HepG2 (cell line): ENCODE data around the gene SLCO2B1. TPM values are rescaled to one million over a fixed set of nuclear protein-coding genes. Genes with fewer than 3 reads are reported as not detected.

Experiments used
- NBN ChIP-seq: fragments of 450-650 bp; conservative IDR thresholded peaks from 2 replicates; pipeline ENCODE4 v1.6.1; 2017
- PRDM10 ChIP-seq: sonication (generic); formaldehyde crosslinking; IDR thresholded peaks from 2 replicates; pipeline ENCODE4 v1.4.0; 2020; ENCODE audit warnings: low read depth, missing genetic modification reagents
- SIX1 ChIP-seq: sonication (generic); formaldehyde crosslinking; IDR thresholded peaks from 2 replicates; pipeline ENCODE4 v1.4.0; 2020; ENCODE audit warnings: missing genetic modification reagents, borderline replicate concordance
- ZEB1 ChIP-seq: IDR thresholded peaks from 2 replicates; pipeline ENCODE4 v1.6.1; 2012; ENCODE audit warnings: mild to moderate bottlenecking, low read depth, inconsistent platforms; ENCODE audit not compliant: insufficient replicate concordance
- ZNF567 ChIP-seq: sonication (generic); formaldehyde crosslinking; IDR thresholded peaks from 2 replicates; pipeline ENCODE4 v1.8.1; 2023; ENCODE audit warnings: mild to moderate bottlenecking, missing genetic modification reagents, borderline replicate concordance
- polyA plus RNA-seq, 8 experiments: library from polyadenylated mRNA; depleted of rRNA in 3 of 8; stranded (reverse) in 7 of 8; unstranded in 1 of 8; fragments of >200 nt; fragmentation: Illumina TruSeq in 4 of 8; extraction: Trizol in 4 of 8; gene quantifications; 2 replicates each; pipeline versions ENCODE4 v1.2.1 to v1.2.3, GENCODE V29; 2011 to 2016; ENCODE audit warnings: low read depth in 4 of 8, missing spikeins in 1 of 8, mixed read lengths in 1 of 8; ENCODE audit not compliant: insufficient read depth in 1 of 8
- total RNA-seq, 5 experiments: library from RNA; depleted of rRNA; stranded (reverse); fragments of >200 nt; fragmentation: Illumina TruSeq; extraction: Trizol; gene quantifications; 2 replicates each; pipeline ENCODE4 v1.2.3, GENCODE V29; 2016; ENCODE audit warnings: low read depth in 1 of 5
- TF ChIP-seq, protein P1 (sequence below): sonication (generic); formaldehyde crosslinking; IDR thresholded peaks from 2 replicates; pipeline ENCODE4 v1.5.1; 2020; ENCODE audit warnings: missing genetic modification reagents, mild to moderate bottlenecking, borderline replicate concordance
- TF ChIP-seq, protein P2 (sequence below): sonication (generic); formaldehyde crosslinking; IDR thresholded peaks from 2 replicates; pipeline ENCODE4 v1.5.0; 2020; ENCODE audit warnings: mild to moderate bottlenecking, missing genetic modification reagents

The SLCO2B1 gene
- total and polyA plus RNA-seq, 2 of the 13 experiments (the other 11 are each of a cell fraction or from before 2014, with no cell fraction given), result 15.3 to 19.8 TPM

GRCh38 chr11:75230621-75231020, 79.7 kb downstream of the SLCO2B1 start (continued):
- TF ChIP-seq, protein P1, sequence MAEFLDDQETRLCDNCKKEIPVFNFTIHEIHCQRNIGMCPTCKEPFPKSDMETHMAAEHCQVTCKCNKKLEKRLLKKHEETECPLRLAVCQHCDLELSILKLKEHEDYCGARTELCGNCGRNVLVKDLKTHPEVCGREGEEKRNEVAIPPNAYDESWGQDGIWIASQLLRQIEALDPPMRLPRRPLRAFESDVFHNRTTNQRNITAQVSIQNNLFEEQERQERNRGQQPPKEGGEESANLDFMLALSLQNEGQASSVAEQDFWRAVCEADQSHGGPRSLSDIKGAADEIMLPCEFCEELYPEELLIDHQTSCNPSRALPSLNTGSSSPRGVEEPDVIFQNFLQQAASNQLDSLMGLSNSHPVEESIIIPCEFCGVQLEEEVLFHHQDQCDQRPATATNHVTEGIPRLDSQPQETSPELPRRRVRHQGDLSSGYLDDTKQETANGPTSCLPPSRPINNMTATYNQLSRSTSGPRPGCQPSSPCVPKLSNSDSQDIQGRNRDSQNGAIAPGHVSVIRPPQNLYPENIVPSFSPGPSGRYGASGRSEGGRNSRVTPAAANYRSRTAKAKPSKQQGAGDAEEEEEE (CRISPR knock-in tag), result no peak
- no peak for TF ChIP-seq ZEB1
- TF ChIP-seq NBN, result no peak
- no peak for TF ChIP-seq SIX1 (CRISPR knock-in tag)
- no peak for TF ChIP-seq PRDM10 (CRISPR knock-in tag)
- TF ChIP-seq ZNF567 (CRISPR knock-in tag), result no peak
- TF ChIP-seq, protein P2, sequence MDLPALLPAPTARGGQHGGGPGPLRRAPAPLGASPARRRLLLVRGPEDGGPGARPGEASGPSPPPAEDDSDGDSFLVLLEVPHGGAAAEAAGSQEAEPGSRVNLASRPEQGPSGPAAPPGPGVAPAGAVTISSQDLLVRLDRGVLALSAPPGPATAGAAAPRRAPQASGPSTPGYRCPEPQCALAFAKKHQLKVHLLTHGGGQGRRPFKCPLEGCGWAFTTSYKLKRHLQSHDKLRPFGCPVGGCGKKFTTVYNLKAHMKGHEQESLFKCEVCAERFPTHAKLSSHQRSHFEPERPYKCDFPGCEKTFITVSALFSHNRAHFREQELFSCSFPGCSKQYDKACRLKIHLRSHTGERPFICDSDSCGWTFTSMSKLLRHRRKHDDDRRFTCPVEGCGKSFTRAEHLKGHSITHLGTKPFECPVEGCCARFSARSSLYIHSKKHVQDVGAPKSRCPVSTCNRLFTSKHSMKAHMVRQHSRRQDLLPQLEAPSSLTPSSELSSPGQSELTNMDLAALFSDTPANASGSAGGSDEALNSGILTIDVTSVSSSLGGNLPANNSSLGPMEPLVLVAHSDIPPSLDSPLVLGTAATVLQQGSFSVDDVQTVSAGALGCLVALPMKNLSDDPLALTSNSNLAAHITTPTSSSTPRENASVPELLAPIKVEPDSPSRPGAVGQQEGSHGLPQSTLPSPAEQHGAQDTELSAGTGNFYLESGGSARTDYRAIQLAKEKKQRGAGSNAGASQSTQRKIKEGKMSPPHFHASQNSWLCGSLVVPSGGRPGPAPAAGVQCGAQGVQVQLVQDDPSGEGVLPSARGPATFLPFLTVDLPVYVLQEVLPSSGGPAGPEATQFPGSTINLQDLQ (CRISPR knock-in tag), result no peak
